GM19043 (cell line): ENCODE results near the gene CYSTM1.
A peak's percentile ranks its signal among the peaks of the same experiment; 100 is the strongest.

ENCODE experiments used
- ATAC-seq: cut with Tn5 transposase; IDR thresholded peaks from one replicate; pipeline ENCODE4 v1.9.1; 2021; ENCODE audit warnings: low read depth; ENCODE audit not compliant: unreplicated experiment

CYSTM1 gene

GRCh38 chr5:140205216-140205615 lies 30.2 kb downstream of the CYSTM1 start:
- no peak for ATAC-seq

- no peak for ATAC-seq
These were observed 31.0 kb downstream of the CYSTM1 start for GRCh38 chr5:140205952-140206351.

GRCh38 chr5:140207250-140207964 lies 32.4 kb downstream of the CYSTM1 start:
- ATAC-seq: peak; percentile 68

GRCh38 chr5:140208065-140208464 lies 33.1 kb downstream of the CYSTM1 start:
- ATAC-seq: no peak

GRCh38 chr5:140213370-140213983 lies 38.5 kb downstream of the CYSTM1 start:
- peak; percentile 55 for ATAC-seq

GRCh38 chr5:140214831-140215230 lies 39.8 kb downstream of the CYSTM1 start:
- ATAC-seq: no peak

GRCh38 chr5:140215276-140215675 lies 40.3 kb downstream of the CYSTM1 start:
- no peak for ATAC-seq

GRCh38 chr5:140216478-140217074 lies 41.6 kb downstream of the CYSTM1 start:
- ATAC-seq: no peak

- no peak for ATAC-seq
These were observed 42.5 kb downstream of the CYSTM1 start for GRCh38 chr5:140217299-140218026.

GRCh38 chr5:140219068-140219991 lies 44.3 kb downstream of the CYSTM1 start:
- no peak for ATAC-seq

- peak; percentile 57 for ATAC-seq
These were observed 45.2 kb downstream of the CYSTM1 start for GRCh38 chr5:140220032-140220697.

- no peak for ATAC-seq
These were observed 45.7 kb downstream of the CYSTM1 start for GRCh38 chr5:140220698-140221064.

GRCh38 chr5:140221697-140222223 lies 46.8 kb downstream of the CYSTM1 start:
- no peak for ATAC-seq

GRCh38 chr5:140222416-140222815 lies 47.4 kb downstream of the CYSTM1 start:
- ATAC-seq: no peak

- no peak for ATAC-seq
These were observed 48.6 kb downstream of the CYSTM1 start for GRCh38 chr5:140223567-140223966.

- ATAC-seq: no peak
These were observed 49.7 kb downstream of the CYSTM1 start for GRCh38 chr5:140224658-140225057.

GRCh38 chr5:140225396-140225795 lies 50.4 kb downstream of the CYSTM1 start:
- ATAC-seq: no peak

- no peak for ATAC-seq
These were observed 52.1 kb downstream of the CYSTM1 start for GRCh38 chr5:140227046-140227445.

- no peak for ATAC-seq
These were observed 53.4 kb downstream of the CYSTM1 start for GRCh38 chr5:140228364-140228837.
